HCT116 (cell line): ENCODE measurements around the gene ERVH48-1. TPM values are rescaled to one million over a fixed set of nuclear protein-coding genes. Genes with fewer than 3 reads are reported as not detected.
"Not testable (repeated sequence)": the region's sequence is repeated elsewhere in the genome, so short reads cannot be mapped to it uniquely, and the experiment has no call there.

Source experiments
- ATAC-seq: fragments of 200-7000 bp; cut with Tn5 transposase; 2 replicates; pipeline ENCODE4 v1.9.1; 2020; ENCODE audit warnings: mild to moderate bottlenecking, moderate library complexity
- BruUV-seq: library from RNA; stranded (reverse); fragments of 400-500 nt; replicated peaks from 2 replicates; lab custom pipeline; 2021; lab: Mats Ljungman, UMichigan
- CTCF ChIA-PET: fragments of 300-600 bp; sonication (Branson Sonifier 250); formaldehyde crosslinking; loops from one replicate; lab custom pipeline; 2021; ENCODE audit warnings: antibody characterized with exemption; lab: Charles Lee
- POLR2A ChIA-PET: fragments of 300-600, 350-600 bp; sonication (Branson Sonifier 250); formaldehyde crosslinking; loops from one replicate; lab custom pipeline; 2021; ENCODE audit warnings: antibody characterized with exemption; lab: Charles Lee
- RAD21 ChIA-PET, 2 experiments: fragments of 300-600 bp; sonication (Branson Sonifier 250); formaldehyde crosslinking; loops; one replicate each; lab custom pipeline; 2023; ENCODE audit warnings: low total read pairs in 2 of 2; ENCODE audit not compliant: uncharacterized antibody in 2 of 2, unreplicated experiment in 2 of 2, low non-redundant PET in 1 of 2; lab: Charles Lee
- DNase-seq: peaks from one replicate; pipeline ENCODE4 v3.0.0-alpha.2; 2010; ENCODE audit warnings: low read depth, low spot score
- H2AFZ ChIP-seq: fragments of 200-600 bp; shearing (Covaris generic), sonication (generic); 2 replicates; pipeline ENCODE4 v1.6.1; 2017; ENCODE audit warnings: low read depth, mixed run types, mixed read lengths, antibody characterized with exemption, low read length; ENCODE audit not compliant: poor library complexity, severe bottlenecking
- H3K27ac ChIP-seq: 2 replicates; pipeline ENCODE4 v1.5.1; 2012; ENCODE audit warnings: low read depth, low read length
- H3K27me3 ChIP-seq: fragments of 200-600 bp; sonication (generic); 2 replicates; pipeline ENCODE4 v1.6.1; 2016; ENCODE audit warnings: mixed run types, low read length, mixed read lengths; ENCODE audit not compliant: insufficient read depth
- H3K36me3 ChIP-seq, 2 experiments: fragments of 200-500 bp in 1 of 2; fragments of 200-600 bp in 1 of 2; sonication (Bioruptor generic) in 1 of 2; sonication (generic) in 1 of 2; 2 replicates each; pipeline versions ENCODE4 v1.5.1 to v1.6.1; 2014 to 2016; ENCODE audit warnings: low read length in 2 of 2, inconsistent platforms in 1 of 2, mixed read lengths in 1 of 2, mixed run types in 1 of 2; ENCODE audit not compliant: insufficient read depth in 2 of 2, control insufficient read depth in 1 of 2
- H3K4me1 ChIP-seq, 2 experiments: fragments of 200-600 bp in 1 of 2; sonication (generic) in 1 of 2; 2 replicates each; pipeline versions ENCODE4 v1.5.1 to v1.6.1; 2012 to 2017; ENCODE audit warnings: low read length in 2 of 2, inconsistent platforms in 1 of 2, mild to moderate bottlenecking in 1 of 2, mixed read lengths in 1 of 2, mixed run types in 1 of 2, moderate library complexity in 1 of 2; ENCODE audit not compliant: insufficient read depth in 2 of 2, control insufficient read depth in 1 of 2
- H3K4me2 ChIP-seq: fragments of 200-600 bp; sonication (generic); 2 replicates; pipeline ENCODE4 v1.6.1; 2017; ENCODE audit warnings: mixed run types, low read length, mixed read lengths
- H3K4me3 ChIP-seq, 2 experiments: fragments of 200-600 bp in 1 of 2; sonication (generic) in 1 of 2; replicated peaks in 1 of 2; 2 replicates each; pipeline ENCODE4 v1.5.1; 2011 to 2016; ENCODE audit warnings: low read length in 2 of 2, control low read depth in 1 of 2, low read depth in 1 of 2, mild to moderate bottlenecking in 1 of 2, mixed read lengths in 1 of 2, mixed run types in 1 of 2
- H3K79me2 ChIP-seq: fragments of 200-600 bp; sonication (generic); 2 replicates; pipeline ENCODE4 v1.6.1; 2017; ENCODE audit warnings: mild to moderate bottlenecking, mixed run types, low read length, moderate library complexity, mixed read lengths; ENCODE audit not compliant: insufficient read depth
- H3K9ac ChIP-seq: fragments of 200-600 bp; sonication (generic); 2 replicates; pipeline ENCODE4 v1.6.1; 2016; ENCODE audit warnings: low read length, mixed read lengths
- H3K9me2 ChIP-seq: fragments of 200-600 bp; sonication (generic), shearing (Covaris generic); 2 replicates; pipeline ENCODE4 v1.6.1; 2017; ENCODE audit warnings: mixed run types, mild to moderate bottlenecking, moderate library complexity; ENCODE audit not compliant: insufficient read depth
- H3K9me3 ChIP-seq, 2 experiments: fragments of 200-500 bp in 1 of 2; fragments of 200-600 bp in 1 of 2; sonication (Bioruptor generic) in 1 of 2; sonication (generic) in 1 of 2; 2 replicates each; pipeline ENCODE4 v1.6.1; 2014 to 2017; ENCODE audit warnings: low read length in 2 of 2, mixed read lengths in 2 of 2, inconsistent platforms in 1 of 2, low read depth in 1 of 2, mild to moderate bottlenecking in 1 of 2, mixed run types in 1 of 2, moderate library complexity in 1 of 2; ENCODE audit not compliant: control insufficient read depth in 1 of 2, insufficient read depth in 1 of 2
- H4K20me1 ChIP-seq: fragments of 200-600 bp; sonication (generic), shearing (Covaris generic); 2 replicates; pipeline ENCODE4 v1.6.1; 2017; ENCODE audit warnings: mixed run types, mild to moderate bottlenecking, moderate library complexity; ENCODE audit not compliant: insufficient read depth
- EZH2phosphoT487 ChIP-seq: fragments of 200-600 bp; IDR thresholded peaks from 2 replicates; pipeline ENCODE4 v1.6.1; 2018; ENCODE audit warnings: antibody characterized with exemption, borderline replicate concordance
- JUND ChIP-seq: IDR thresholded peaks from 2 replicates; pipeline ENCODE4 v1.6.1; 2012
- POLR2AphosphoS5 ChIP-seq: IDR thresholded peaks from 2 replicates; pipeline ENCODE4 v1.6.1; 2011; ENCODE audit warnings: mild to moderate bottlenecking, low read depth, low read length, moderate library complexity
- RAD21 ChIP-seq: IDR thresholded peaks from 2 replicates; pipeline ENCODE4 v1.6.1; 2012; ENCODE audit warnings: low read depth, mild to moderate bottlenecking
- intact Hi-C: fragments of 100-400 bp; cut with micrococcal nuclease; formaldehyde crosslinking; loops from 2 replicates; pipeline ENCODE4 v1.10.0; 2022
- total RNA-seq: library from RNA; stranded (reverse); gene quantifications from one replicate; pipeline ENCODE4 v1.2.1, GENCODE V29; 2021; ENCODE audit not compliant: unreplicated experiment
- TF ChIP-seq, protein P1 (sequence below), 3 experiments: fragments of 200-600 bp in 1 of 3; sonication (generic) in 1 of 3; IDR thresholded peaks in 2 of 3; conservative IDR thresholded peaks in 1 of 3; 2 replicates each; pipeline ENCODE4 v1.5.1; 2012 to 2017; ENCODE audit warnings: low read depth in 2 of 3, low read length in 2 of 3, antibody characterized with exemption in 1 of 3, borderline replicate concordance in 1 of 3, control low read depth in 1 of 3, mild to moderate bottlenecking in 1 of 3, mixed read lengths in 1 of 3, mixed run types in 1 of 3, moderate library complexity in 1 of 3; ENCODE audit not compliant: insufficient read depth in 1 of 3

The ERVH48-1 gene
- total RNA-seq, 1 experiment from 2014 or later, result not detected

DNA sequence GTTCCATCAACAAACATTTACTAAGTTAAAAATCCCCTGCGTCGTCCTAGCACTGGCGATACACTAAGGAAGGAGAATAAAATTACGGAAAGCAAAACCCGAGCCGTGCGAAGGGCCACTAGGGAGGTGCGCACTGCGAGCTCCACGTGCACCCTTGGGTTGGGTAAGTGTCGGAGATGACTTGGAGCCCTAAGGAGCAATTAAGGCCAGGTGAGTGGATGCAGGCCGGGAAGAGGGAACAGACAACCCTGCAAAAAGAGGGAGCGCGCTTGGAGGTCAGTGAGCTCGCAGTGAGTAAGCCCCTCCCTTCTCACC is 46.8 kb downstream of the ERVH48-1 start:
- Histone ChIP-seq H3K9ac (peak overlapping the region; percentile 94), H3K79me2 (peaks cover 70% of the 10 kb centered on the region), H3K4me3 (peak overlapping the region; percentile 79 to 90), H3K27ac (peak overlapping the region; percentile 82), H4K20me1 (no peaks in the 10 kb centered on the region), H3K36me3 (peaks cover 9 to 32% of the 10 kb centered on the region in 2 experiments), H2AFZ (no peak overlapping the region), H3K9me3 (no peaks in the 10 kb centered on the region; a peak in 1 of 4 replicates), H3K9me2 (no peaks in the 10 kb centered on the region), H3K4me1 (peaks cover 10 to 21% of the 10 kb centered on the region in 2 experiments), H3K4me2 (peak overlapping the region; percentile 90), H3K27me3 (no peaks in the 10 kb centered on the region)
- BruUV-seq, result no TSS peak
- POLR2A ChIA-PET, result interaction anchor here (1.1 kb wide), 1 partner anchor 14 kb away, joined by 4 read pairs; the partner anchor contains the start of gene NDUFV3
- intact Hi-C loops, result no loop called here
- RAD21 ChIA-PET, result no interaction called here
- ATAC-seq, result peak; percentile 33
- no peak for TF ChIP-seq POLR2AphosphoS5
- TF ChIP-seq, protein P1, sequence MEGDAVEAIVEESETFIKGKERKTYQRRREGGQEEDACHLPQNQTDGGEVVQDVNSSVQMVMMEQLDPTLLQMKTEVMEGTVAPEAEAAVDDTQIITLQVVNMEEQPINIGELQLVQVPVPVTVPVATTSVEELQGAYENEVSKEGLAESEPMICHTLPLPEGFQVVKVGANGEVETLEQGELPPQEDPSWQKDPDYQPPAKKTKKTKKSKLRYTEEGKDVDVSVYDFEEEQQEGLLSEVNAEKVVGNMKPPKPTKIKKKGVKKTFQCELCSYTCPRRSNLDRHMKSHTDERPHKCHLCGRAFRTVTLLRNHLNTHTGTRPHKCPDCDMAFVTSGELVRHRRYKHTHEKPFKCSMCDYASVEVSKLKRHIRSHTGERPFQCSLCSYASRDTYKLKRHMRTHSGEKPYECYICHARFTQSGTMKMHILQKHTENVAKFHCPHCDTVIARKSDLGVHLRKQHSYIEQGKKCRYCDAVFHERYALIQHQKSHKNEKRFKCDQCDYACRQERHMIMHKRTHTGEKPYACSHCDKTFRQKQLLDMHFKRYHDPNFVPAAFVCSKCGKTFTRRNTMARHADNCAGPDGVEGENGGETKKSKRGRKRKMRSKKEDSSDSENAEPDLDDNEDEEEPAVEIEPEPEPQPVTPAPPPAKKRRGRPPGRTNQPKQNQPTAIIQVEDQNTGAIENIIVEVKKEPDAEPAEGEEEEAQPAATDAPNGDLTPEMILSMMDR (IDR thresholded peaks at IDR 0.05 in 2 of 3, conservative IDR thresholded peaks at IDR 0.05 in 1 of 3; ENCODE audit: borderline replicate concordance in 1 of 3, insufficient read depth in 1 of 3, low read depth in 2 of 3, low read length in 2 of 3), result no peak
- TF ChIP-seq JUND, result no peak
- TF ChIP-seq EZH2phosphoT487, result no peak
- no peak for TF ChIP-seq RAD21
- no peak for DNase-seq
- CTCF ChIA-PET, result no interaction called here

DNA sequence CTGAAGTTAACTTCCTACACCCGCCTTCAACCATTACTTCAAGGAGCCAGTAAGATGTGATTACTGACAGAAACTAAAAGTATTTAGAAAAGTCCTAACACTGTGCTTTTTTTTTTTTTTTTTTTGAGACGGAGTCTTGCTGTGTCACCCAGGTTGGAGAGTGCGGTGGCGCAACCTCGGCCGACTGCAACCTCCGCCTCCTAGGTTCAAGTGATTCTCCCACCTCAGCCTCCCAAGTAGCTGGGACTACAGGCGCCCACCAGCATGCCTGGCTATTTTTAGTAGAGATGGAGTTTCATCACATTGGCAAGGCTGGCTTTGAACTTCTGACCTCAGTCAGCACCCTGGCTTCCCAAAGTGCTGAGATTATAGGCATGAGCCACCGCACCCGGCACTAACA is 49.6 kb downstream of the ERVH48-1 start:
- H3K4me3 ChIP-seq, H3K4me2 ChIP-seq, H3K9me3 ChIP-seq, intact Hi-C loops, CTCF ChIA-PET, H3K27ac ChIP-seq, H2AFZ ChIP-seq, H3K27me3 ChIP-seq, H4K20me1 ChIP-seq, POLR2A ChIA-PET, DNase-seq, H3K9me2 ChIP-seq, BruUV-seq, H3K9ac ChIP-seq, ATAC-seq, RAD21 ChIA-PET: not testable (repeated sequence)
- H3K79me2 ChIP-seq, result peaks cover 98% of the 10 kb centered on the region
- peaks cover 10 to 21% of the 10 kb centered on the region in 2 experiments for H3K4me1 ChIP-seq
- peaks cover 32 to 53% of the 10 kb centered on the region in 2 experiments for H3K36me3 ChIP-seq
